ENCODE results near the gene TMEM30A. TPM values are rescaled to one million over a fixed set of nuclear protein-coding genes. Genes with fewer than 3 reads are reported as not detected.

The TMEM30A gene
- total RNA-seq, 1 experiment from 2014 or later = 73.1 TPM

DNA sequence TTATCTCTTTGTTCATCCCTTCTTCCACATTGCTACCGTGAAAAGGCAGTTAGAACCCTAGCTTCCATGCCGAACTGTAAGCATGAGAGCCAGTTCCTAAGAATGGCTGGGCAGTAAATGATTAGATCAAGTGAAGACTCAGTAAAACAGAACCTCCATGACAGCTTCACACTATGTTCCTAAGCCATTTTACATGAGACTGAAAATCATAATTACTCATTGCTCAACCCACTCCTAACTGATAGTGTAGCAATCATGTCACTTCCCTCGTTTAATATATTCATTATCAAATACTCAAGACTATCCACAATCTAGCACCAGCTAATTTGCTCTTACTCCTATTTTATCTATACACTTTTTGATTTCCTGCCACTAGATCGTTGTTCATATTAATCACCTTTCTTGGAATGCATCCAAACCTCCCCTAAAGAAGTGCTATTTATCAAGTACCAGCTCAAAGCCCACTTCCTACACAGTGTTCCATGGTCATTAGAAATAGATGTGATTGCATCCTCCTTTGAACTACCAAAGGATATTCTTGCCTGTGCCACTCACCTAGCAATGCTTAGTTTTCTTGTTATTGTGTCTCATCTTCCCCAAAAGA, 6.0 kb downstream of the TMEM30A start:
- no peaks in the 10 kb centered on the region for H3K9me3 ChIP-seq
- peaks cover 11% of the 10 kb centered on the region for H3K36me3 ChIP-seq
- H3K27me3 ChIP-seq = no peaks in the 10 kb centered on the region
- H3K4me3 ChIP-seq = no peak overlapping the region
- no peak for DNase-seq

DNA sequence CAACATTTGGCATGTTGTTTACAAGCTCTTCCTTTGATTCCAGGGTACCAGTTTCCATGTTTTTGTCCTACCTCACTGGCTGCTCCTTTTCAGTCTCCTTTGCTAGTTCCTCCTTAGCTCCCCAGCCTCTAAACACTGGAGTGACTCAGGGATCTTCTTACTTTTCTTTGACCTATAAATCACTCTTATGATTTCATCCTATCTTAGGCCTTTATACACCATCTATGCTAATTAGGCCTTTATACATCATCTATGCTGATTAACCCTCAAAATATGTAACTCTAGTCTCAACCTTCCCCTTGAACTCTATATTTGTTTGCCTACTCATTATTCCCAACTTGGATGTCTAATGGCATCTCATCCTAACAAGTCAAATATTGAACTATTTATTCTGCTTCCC, 9.5 kb downstream of the TMEM30A start:
- Histone ChIP-seq H3K4me3 (no peak overlapping the region), H3K27me3 (no peaks in the 10 kb centered on the region), H3K36me3 (peaks cover 19% of the 10 kb centered on the region), H3K9me3 (peaks cover 3% of the 10 kb centered on the region; the same call in 1 of the 2 replicates)
- DNase-seq = peak; percentile 30

DNA sequence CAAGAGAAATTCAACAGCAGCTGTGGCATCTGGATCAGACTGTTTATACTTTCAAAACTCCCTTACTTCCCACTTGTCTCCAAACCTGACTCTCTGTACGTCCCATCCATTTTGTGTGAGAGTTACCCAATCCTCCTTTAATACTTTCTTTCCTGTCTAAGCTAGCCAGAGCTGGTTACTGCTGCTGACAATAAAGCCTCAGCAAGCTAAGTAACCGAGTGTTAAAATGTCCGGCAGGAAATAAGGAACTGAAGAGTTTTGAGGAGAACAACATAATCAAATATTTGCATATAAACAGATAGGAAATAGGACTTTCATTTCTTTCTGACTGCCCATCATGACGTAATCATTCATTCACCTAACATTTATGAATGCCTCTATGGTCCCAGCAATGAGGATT, 11.6 kb downstream of the TMEM30A start:
- Histone ChIP-seq H3K36me3 (peaks cover 16% of the 10 kb centered on the region), H3K4me3 (no peak overlapping the region), H3K27me3 (no peaks in the 10 kb centered on the region), H3K9me3 (peaks cover 3% of the 10 kb centered on the region; the same call in 1 of the 2 replicates)
- DNase-seq = no peak

DNA sequence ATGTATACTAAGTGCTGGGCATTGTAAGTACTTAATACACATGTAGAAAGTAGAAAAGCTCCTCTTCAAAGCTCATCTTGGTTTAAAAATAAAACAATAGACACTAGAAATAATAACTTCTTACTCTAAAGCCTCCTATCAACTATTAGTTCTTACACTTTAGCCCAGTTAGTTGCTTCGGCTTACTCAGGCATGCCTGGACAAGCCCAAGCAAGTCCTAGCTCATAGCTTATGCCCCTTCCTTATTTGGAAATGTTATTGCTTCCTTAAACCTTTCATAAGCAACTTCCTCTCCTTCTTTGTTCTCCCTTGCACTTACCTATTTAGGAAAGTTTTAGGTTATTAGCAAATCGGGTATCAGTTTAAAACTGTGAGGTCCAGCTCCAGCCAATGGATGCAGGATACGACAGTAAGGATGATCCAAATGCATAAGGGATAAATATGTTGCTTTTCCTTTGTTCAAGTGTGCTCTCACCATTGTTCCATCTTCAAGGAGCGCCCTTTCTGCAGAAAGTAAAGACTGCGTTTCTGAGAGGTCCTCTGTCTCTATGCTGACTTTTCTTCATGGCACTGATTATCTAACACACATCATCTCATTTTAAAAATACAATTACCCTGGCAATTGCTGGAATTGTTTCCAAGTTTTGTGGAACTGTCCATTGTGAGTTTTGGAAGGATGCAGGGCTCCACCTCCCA, 12.3 kb downstream of the TMEM30A start:
- Histone ChIP-seq H3K36me3 (peaks cover 16% of the 10 kb centered on the region), H3K9me3 (peaks cover 3% of the 10 kb centered on the region; the same call in 1 of the 2 replicates), H3K4me3 (no peak overlapping the region), H3K27me3 (no peaks in the 10 kb centered on the region)
- DNase-seq = peak; percentile 13

DNA sequence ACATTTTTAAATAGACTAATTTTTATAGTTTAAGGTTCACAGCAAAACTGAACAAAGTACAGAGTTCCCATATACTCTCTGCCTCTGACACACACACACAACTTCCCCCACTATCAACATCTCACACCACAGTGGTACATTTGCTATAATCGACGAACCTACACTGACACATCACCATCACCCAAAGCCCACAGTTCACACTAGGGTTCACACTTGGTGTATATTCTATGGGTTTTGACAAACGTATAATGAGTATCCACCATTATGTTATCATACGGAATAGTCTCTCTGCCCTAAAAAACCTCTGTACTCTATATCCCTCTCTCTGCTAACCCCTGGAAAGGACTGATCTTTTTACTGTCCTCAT, 15.6 kb downstream of the TMEM30A start:
- H3K9me3 ChIP-seq = peaks cover 3% of the 10 kb centered on the region; the same call in 1 of the 2 replicates

DNA sequence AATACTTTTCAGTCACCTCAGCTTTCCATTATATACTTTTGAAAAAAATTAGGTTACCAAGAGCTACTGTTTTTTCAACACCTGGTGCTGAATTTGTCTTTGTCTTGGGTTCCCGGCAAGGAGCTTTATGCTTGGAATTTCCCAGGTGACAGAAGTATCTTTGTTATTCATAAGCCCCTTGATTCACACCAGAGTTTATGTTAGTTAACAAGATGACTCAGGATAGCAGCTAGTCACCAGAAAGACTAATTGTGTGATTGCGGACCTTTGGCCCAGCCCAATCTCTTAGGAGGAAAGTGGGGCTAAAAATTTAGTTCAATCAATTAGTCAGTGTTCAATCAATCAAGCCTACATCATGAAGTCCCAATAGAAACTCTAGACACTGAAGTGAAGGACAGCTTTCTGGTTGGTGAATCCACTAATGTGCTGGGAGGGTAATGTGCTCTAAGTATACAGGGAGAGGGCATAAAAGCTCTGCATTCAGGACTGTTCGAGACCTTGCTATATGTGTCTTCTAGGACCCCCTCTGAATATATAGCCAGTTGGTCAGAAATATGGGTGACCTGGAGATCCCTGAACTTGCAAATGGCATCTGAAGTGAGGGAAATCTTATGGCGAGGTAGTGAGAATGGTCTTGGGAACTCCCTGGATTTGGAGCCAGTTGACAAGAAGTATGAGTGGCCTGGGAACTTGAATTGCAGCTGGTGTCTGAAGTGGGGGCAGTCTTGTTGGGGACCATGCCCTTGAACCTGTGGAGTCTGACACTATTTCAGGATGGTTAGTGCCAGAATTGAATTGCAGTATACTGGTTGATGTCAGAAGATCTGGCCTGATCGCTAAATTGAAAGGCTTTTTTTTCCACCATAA, 16.2 kb downstream of the TMEM30A start:
- DNase-seq = no peak
- Histone ChIP-seq H3K4me3 (no peak overlapping the region), H3K27me3 (no peaks in the 10 kb centered on the region), H3K36me3 (peaks cover 13% of the 10 kb centered on the region), H3K9me3 (peaks cover 3% of the 10 kb centered on the region; the same call in 1 of the 2 replicates)

More for the DNA sequence above, 15.6 kb downstream of the TMEM30A start:
- DNase-seq = no peak
- no peak overlapping the region for H3K4me3 ChIP-seq
- H3K27me3 ChIP-seq = no peaks in the 10 kb centered on the region
- peaks cover 16% of the 10 kb centered on the region for H3K36me3 ChIP-seq

DNA sequence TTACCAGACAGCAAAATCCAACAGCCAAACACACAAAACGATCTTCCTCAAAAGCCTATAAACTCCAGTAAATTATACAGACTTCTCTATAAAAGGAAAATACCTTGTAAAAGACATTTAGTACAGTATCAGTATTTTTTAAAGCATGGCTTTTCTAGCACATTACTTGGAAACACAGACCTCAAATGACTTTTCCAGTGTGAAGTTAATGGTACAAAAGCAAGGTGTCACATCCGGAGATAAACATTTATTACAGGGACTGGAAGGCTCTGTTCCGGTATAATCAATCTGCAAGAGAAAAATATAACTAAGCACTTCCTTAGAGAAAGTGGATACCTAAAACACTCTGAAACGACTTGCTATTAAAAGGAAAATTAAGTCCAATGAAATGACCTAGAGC, 17.1 kb downstream of the TMEM30A start:
- no peak for DNase-seq
- Histone ChIP-seq H3K9me3 (no peaks in the 10 kb centered on the region), H3K36me3 (peaks cover 9% of the 10 kb centered on the region), H3K27me3 (no peaks in the 10 kb centered on the region), H3K4me3 (no peak overlapping the region)

DNA sequence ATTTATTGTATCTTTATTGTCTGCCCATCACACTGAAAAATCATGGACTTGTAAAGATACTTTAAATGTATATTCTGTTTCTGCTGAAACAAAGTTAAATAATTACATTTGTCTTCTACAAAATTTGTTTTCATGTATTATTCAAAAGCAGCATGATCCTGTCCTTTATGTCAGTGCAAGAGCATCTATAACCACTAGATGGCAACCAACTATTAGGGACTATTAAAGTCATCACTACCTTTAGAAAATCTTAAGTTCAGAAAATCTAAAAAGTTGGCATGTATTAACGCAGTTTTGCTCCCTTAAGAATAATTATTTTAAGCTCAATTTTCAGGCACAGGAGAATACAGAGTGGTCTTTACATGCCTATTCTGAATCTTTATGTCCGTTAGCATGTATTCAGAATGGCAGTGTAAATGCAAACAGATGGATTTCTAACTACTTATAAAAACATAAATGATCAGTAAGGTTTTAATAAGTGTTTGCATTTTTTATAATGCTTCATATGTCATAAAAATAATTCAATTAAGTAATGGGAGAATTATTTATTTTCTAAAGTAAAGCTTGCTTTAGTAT, 17.8 kb downstream of the TMEM30A start:
- Histone ChIP-seq H3K27me3 (no peaks in the 10 kb centered on the region), H3K9me3 (no peaks in the 10 kb centered on the region), H3K4me3 (no peak overlapping the region), H3K36me3 (peaks cover 6% of the 10 kb centered on the region)
- no peak for DNase-seq

DNA sequence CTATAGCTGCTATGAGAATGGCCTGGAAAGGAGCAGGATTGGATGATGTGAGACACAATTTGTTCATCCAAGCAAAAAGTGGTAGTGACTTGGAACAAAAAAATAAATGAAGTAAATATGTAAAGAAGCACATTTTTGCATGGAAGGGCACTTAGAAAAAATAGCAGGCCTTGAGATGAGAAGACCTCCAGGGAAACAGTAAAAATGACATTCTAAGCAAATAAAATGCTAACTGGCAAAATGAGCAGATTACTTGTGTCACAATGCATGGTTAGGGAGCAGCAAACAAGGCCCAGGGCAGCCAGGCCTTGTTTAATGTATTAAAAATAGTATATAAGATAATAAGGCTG, 21.2 kb downstream of the TMEM30A start:
- no peaks in the 10 kb centered on the region for H3K27me3 ChIP-seq
- peaks cover 18% of the 10 kb centered on the region for H3K36me3 ChIP-seq
- no peak overlapping the region for H3K4me3 ChIP-seq
- H3K9me3 ChIP-seq = no peaks in the 10 kb centered on the region
- DNase-seq = no peak

DNA sequence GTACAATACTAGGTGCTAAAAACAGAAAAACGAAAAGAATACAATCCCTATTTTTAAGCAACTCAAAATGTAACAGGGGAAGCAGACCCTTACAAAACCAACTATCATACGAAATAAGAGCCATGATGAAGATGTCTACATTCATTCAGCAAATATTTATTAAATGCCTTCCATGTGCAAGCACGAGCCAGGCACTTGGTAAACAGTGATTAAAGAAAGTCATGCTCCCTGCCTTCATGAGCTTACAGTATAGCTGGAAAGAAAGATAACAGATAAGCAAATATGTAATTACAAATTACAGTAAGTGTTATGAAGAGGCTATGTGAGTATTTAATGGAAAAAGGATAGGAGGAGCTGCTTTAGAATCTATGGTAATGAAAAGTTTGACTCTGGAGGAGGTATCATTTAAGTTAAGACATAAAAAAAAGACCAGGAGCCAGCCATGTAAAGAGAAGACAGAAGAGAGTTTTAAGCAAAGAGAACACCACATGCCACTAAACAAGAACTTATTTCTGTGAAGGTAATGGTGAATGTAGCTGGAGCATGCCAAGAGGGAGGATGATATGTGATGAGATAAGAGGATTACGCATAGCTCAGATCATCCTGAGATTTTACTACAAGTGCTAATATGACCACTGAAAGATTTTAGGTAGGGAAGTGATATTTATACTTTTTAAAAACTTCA, 21.7 kb downstream of the TMEM30A start:
- DNase-seq = no peak
- no peaks in the 10 kb centered on the region for H3K27me3 ChIP-seq
- H3K36me3 ChIP-seq = peaks cover 19% of the 10 kb centered on the region
- no peak overlapping the region for H3K4me3 ChIP-seq
- no peaks in the 10 kb centered on the region for H3K9me3 ChIP-seq

DNA sequence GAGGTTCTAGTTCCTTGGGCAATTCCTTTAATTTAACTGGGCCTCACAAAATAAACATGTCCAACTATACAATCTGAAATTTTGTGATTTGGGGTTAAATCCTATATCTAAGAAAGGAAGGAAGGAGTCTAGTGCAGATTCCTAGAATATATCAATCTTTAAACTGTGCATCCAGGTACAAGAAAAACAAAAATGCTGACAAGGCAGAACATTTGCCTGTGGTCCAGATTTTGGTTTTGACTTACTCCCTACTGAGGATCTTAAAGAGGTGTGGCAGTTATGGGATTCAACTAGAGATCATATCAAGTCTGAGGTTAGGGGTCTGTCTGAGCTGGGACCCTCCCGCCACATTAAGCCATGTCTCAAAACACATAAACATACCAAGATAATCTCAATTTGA, 23.3 kb downstream of the TMEM30A start:
- H3K4me3 ChIP-seq = no peak overlapping the region
- H3K27me3 ChIP-seq = no peaks in the 10 kb centered on the region
- H3K9me3 ChIP-seq = no peaks in the 10 kb centered on the region
- peaks cover 23% of the 10 kb centered on the region for H3K36me3 ChIP-seq
- DNase-seq = no peak

DNA sequence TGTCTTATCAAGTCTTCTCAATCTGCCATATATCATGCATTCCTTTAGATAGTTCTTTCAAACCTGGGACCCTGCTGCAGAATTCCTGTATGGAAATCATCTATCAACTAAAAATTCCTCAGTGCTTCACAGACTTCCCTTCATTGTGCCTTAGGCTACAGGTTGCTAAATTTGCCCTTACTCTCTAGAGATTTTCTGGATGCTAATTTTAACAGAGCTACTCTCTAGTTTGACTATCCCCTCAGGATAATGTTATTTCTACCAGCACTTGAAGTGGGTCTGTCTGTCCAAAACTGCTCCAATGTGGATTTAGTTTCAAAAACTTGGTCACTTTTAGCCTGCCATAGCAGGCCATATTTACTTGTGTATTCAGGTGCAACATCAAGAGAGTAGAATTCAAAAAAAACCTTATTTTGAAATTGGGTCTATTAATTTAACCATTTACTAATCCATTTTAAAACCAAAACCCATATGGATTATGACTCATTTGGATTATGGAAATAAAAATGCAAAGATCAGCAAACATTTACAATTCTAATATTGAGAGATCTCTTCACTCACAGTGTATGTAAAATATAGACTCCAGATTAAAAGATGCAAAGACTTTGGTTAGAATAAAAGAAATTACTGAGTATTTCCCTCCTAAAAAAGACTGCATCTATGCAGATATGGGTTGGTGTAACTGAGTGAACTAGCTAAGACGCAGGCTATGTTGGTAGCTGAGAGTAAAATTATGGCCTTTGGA, 27.1 kb downstream of the TMEM30A start:
- peaks cover 30% of the 10 kb centered on the region for H3K36me3 ChIP-seq
- no peak for DNase-seq
- H3K4me3 ChIP-seq = no peak overlapping the region
- H3K9me3 ChIP-seq = no peaks in the 10 kb centered on the region
- H3K27me3 ChIP-seq = no peaks in the 10 kb centered on the region

DNA sequence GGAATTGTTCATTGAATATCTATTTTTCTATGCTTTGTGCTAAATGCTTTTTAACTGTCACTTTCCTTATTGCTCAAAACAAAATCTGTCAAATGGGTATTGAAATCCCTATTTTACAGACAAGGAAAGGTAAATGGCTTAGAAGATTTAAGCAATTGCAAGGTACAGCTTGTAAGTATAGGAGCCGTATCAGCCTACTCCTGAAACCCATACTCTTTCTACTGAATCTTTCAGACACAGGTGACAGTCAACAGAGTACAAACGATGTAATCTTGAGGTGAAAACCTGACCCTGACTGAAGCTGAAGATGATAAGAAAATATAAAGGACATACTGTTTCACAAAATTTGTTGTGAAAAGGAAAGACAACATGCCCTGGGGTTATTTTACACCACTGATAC, 34.0 kb downstream of the TMEM30A start:
- Histone ChIP-seq H3K4me3 (no peak overlapping the region), H3K27me3 (no peaks in the 10 kb centered on the region), H3K36me3 (peaks cover 10% of the 10 kb centered on the region), H3K9me3 (no peaks in the 10 kb centered on the region)
- no peak for DNase-seq

DNA sequence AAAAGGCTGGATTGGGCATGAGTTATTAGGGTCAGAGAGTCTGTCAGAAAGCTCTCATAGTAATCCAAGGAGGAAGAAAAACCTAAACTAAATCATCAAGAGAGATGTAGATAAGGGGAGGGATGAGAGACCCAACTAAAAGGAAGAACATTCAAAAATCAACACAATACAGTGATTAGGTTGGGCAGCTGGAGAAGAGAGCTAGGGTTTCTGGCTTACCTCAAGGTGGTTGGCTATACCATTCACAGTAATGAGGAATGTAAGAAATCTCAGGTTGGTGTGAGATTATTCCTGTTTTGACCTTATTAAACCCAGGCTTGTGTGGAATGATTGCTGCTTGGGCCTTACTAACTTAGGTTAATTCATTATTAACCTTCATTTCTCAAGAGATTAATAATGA, 34.8 kb downstream of the TMEM30A start:
- no peaks in the 10 kb centered on the region for H3K27me3 ChIP-seq
- H3K9me3 ChIP-seq = no peaks in the 10 kb centered on the region
- no peak overlapping the region for H3K4me3 ChIP-seq
- peaks cover 5% of the 10 kb centered on the region; the same call in 1 of the 2 replicates for H3K36me3 ChIP-seq
- no peak for DNase-seq

DNA sequence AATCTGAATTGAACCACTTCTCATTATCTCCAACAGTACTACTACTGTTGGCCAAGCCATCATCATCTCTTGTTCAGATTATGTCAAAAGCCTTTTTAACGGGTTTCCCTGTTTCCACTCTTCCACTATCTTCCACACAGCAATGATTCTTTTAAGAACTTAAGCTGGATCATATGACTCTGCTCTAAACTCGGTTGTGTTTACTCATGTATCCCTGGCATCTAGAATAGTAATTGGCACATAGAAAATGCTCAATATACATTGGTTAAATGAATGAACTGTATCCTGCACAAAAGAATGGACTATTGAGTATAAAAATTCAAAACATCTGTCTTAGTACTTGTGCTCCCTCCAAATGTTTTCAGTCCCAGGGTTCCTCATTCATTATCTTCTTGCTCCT, 38.2 kb downstream of the TMEM30A start:
- no peak for DNase-seq
- Histone ChIP-seq H3K27me3 (no peaks in the 10 kb centered on the region), H3K4me3 (no peak overlapping the region), H3K9me3 (no peaks in the 10 kb centered on the region), H3K36me3 (no peaks in the 10 kb centered on the region)

DNA sequence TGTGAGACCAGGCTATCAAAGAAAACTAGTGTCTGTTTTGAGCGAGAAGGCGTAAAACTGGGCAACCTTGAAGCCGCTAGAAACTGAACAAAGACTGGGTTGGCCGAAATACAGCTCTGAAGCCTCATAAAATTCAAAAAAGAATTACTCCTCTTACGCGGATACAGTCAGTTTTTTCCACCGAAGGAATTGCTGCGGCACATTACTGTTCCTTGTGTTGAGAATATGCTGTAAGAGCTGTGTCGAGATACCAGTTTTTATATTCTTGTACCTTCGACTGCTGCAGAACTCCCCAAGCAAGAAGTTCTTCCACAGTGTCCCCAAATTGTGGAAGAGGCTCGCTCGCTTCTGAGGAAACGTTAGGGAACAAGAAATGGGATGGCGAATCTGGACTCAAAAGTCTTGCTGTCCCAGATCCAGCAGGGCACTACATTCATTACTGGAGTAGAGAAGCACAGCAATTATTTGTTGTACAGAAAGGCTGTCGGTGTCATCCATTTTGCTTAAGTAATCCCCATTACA, 40.5 kb downstream of the TMEM30A start:
- Histone ChIP-seq H3K4me3 (peak overlapping the region; percentile 84), H3K27me3 (no peaks in the 10 kb centered on the region), H3K36me3 (peaks cover 19% of the 10 kb centered on the region), H3K9me3 (no peaks in the 10 kb centered on the region)
- no peak for DNase-seq
